Epithelial cell of proximal tubule (primary cell): ENCODE data around the gene HDHD3. TPM values are rescaled to one million over a fixed set of nuclear protein-coding genes. Genes with fewer than 3 reads are reported as not detected.
A peak's percentile ranks its signal among the peaks of the same experiment; 100 is the strongest.

ENCODE experiments used
- DNase-seq: peaks from one replicate; pipeline ENCODE4 v3.0.0-alpha.2; 2011; ENCODE audit warnings: low read depth
- H3K4me3 ChIP-seq: 2 replicates; pipeline ENCODE4 v1.5.1; 2011; ENCODE audit warnings: low read depth, mild to moderate bottlenecking, low read length
- CTCF ChIP-seq: conservative IDR thresholded peaks from 2 replicates; pipeline ENCODE4 v1.5.1; 2012; ENCODE audit warnings: low read depth, mild to moderate bottlenecking, low read length
- total RNA-seq: library from RNA; depleted of rRNA; stranded (reverse); fragments of >200 nt; gene quantifications from 2 replicates; pipeline ENCODE4 v1.2.3, GENCODE V29; 2015

The HDHD3 gene
- total RNA-seq, 1 donor from 2014 or later = 13.5 TPM

- TF ChIP-seq CTCF = no peak
- H3K4me3 ChIP-seq = no peak overlapping the region
- DNase-seq = no peak
Observed at GRCh38 chr9:113359385-113359784, 17.4 kb downstream of the HDHD3 start.

GRCh38 chr9:113356686-113357292, 20.0 kb downstream of the HDHD3 start:
- DNase-seq = no peak
- no peak for TF ChIP-seq CTCF
- no peak overlapping the region for H3K4me3 ChIP-seq

- DNase-seq = no peak
- H3K4me3 ChIP-seq = no peak overlapping the region
- peak; percentile 59 for TF ChIP-seq CTCF
Observed at GRCh38 chr9:113355040-113355596, 21.7 kb downstream of the HDHD3 start.

GRCh38 chr9:113352411-113352810, 24.4 kb downstream of the HDHD3 start:
- no peak for TF ChIP-seq CTCF
- H3K4me3 ChIP-seq = no peak overlapping the region
- no peak for DNase-seq

- no peak overlapping the region for H3K4me3 ChIP-seq
- TF ChIP-seq CTCF = no peak
- DNase-seq = no peak
Observed at GRCh38 chr9:113352006-113352405, 24.8 kb downstream of the HDHD3 start.

GRCh38 chr9:113350937-113351336, 25.8 kb downstream of the HDHD3 start:
- no peak for DNase-seq

More at GRCh38 chr9:113350937-113351336, 25.8 kb downstream of the HDHD3 start:
- no peak overlapping the region for H3K4me3 ChIP-seq
- TF ChIP-seq CTCF = no peak
